HepG2 (cell line): ENCODE measurements around the gene HACL1. TPM values are rescaled to one million over a fixed set of nuclear protein-coding genes. Genes with fewer than 3 reads are reported as not detected.

Experiments used
- ATAC-seq: fragments of 200-7000 bp; cut with Tn5 transposase; 3 replicates; pipeline ENCODE4 v1.9.1; 2020; ENCODE audit warnings: mild to moderate bottlenecking, moderate library complexity
- BruUV-seq: library from RNA; stranded (reverse); fragments of 400-500 nt; replicated peaks from 2 replicates; lab custom pipeline; 2021; lab: Mats Ljungman, UMichigan
- CTCF ChIA-PET: fragments of 300-600 bp; formaldehyde crosslinking; extraction: SDS; loops from one replicate; lab custom pipeline; 2021; ENCODE audit warnings: low total read pairs, inconsistent platforms, low intra/inter-chr PET ratio; lab: Yijun Ruan, JAX
- POLR2A ChIA-PET: fragments of 350-600 bp; sonication (Branson Sonifier 250); formaldehyde crosslinking; loops from one replicate; lab custom pipeline; 2020; ENCODE audit warnings: antibody characterized with exemption, inconsistent platforms; lab: Yijun Ruan, JAX
- DNase-seq: peaks from one replicate; pipeline ENCODE4 v3.0.0-alpha.2; 2015; ENCODE audit warnings: low spot score
- FAIRE-seq: peaks from 3 replicates; lab custom pipeline; 2011; peaks lifted over from hg19 to GRCh38; lab: Jason Lieb, UNC
- H2AFZ ChIP-seq: one replicate; pipeline ENCODE4 v1.6.1; 2011; ENCODE audit warnings: low read length, inconsistent platforms
- H3K27ac ChIP-seq: fragments of 300-600 bp; 3 replicates; pipeline ENCODE4 v1.8.0; 2011; ENCODE audit warnings: mixed run types, mild to moderate bottlenecking, mixed read lengths, low read length, inconsistent platforms; ENCODE audit not compliant: insufficient read depth; ENCODE audit errors: extremely low read length
- H3K27me3 ChIP-seq, 2 experiments: fragments of 200-600 bp in 1 of 2; 2 replicates in 1 of 2; 3 replicates in 1 of 2; pipeline versions ENCODE4 v1.6.0 to v1.8.0; 2011; ENCODE audit warnings: low read length in 2 of 2, mild to moderate bottlenecking in 2 of 2, moderate library complexity in 2 of 2, inconsistent platforms in 1 of 2; ENCODE audit not compliant: insufficient read depth in 2 of 2, control insufficient read depth in 1 of 2
- H3K36me3 ChIP-seq, 2 experiments: fragments of 200-600 bp in 1 of 2; replicated peaks in 1 of 2; 2 replicates in 1 of 2; 3 replicates in 1 of 2; pipeline versions ENCODE4 v1.5.1 to v1.8.0; 2011; ENCODE audit warnings: low read length in 2 of 2, inconsistent platforms in 1 of 2; ENCODE audit not compliant: insufficient read depth in 2 of 2, control insufficient read depth in 1 of 2
- H3K4me1 ChIP-seq: 2 replicates; pipeline ENCODE4 v1.5.1; 2012; ENCODE audit warnings: low read length, inconsistent platforms; ENCODE audit not compliant: insufficient read depth
- H3K4me2 ChIP-seq: 2 replicates; pipeline ENCODE4 v1.6.0; 2011; ENCODE audit warnings: low read depth, low read length, inconsistent platforms
- H3K4me3 ChIP-seq, 3 experiments: fragments of 200-600 bp in 1 of 3; sonication (generic), shearing (Covaris generic) in 1 of 3; replicated peaks in 1 of 3; 2 replicates each; pipeline ENCODE4 v1.5.1; 2011 to 2016; ENCODE audit warnings: low read length in 3 of 3, inconsistent platforms in 2 of 3, low read depth in 2 of 3, mild to moderate bottlenecking in 2 of 3, control low read depth in 1 of 3, mixed read lengths in 1 of 3; ENCODE audit not compliant: insufficient read depth in 1 of 3
- H3K79me2 ChIP-seq: one replicate; pipeline ENCODE4 v1.6.1; 2011; ENCODE audit warnings: low read length, inconsistent platforms; ENCODE audit not compliant: insufficient read depth
- H3K9ac ChIP-seq: 2 replicates; pipeline ENCODE4 v1.6.0; 2011; ENCODE audit warnings: mild to moderate bottlenecking, low read depth, low read length, inconsistent platforms; ENCODE audit not compliant: insufficient read depth
- H3K9me3 ChIP-seq: 2 replicates; pipeline ENCODE4 v1.5.1; 2012; ENCODE audit warnings: mild to moderate bottlenecking, low read length
- H4K20me1 ChIP-seq: 2 replicates; pipeline ENCODE4 v1.6.0; 2011; ENCODE audit warnings: inconsistent platforms, mild to moderate bottlenecking, low read length, moderate library complexity; ENCODE audit not compliant: insufficient read depth
- ARHGAP35 ChIP-seq: sonication (generic); formaldehyde crosslinking; IDR thresholded peaks from 2 replicates; pipeline ENCODE4 v1.9.0; 2022; ENCODE audit warnings: mild to moderate bottlenecking, inconsistent platforms, moderate library complexity, missing genetic modification reagents, borderline replicate concordance
- CHD4 ChIP-seq: fragments of 200-600 bp; sonication (generic); IDR thresholded peaks from 2 replicates; pipeline ENCODE4 v1.7.0; 2017; ENCODE audit warnings: mild to moderate bottlenecking, low read length, borderline replicate concordance
- GABPB1 ChIP-seq: IDR thresholded peaks from 2 replicates; pipeline ENCODE4 v1.6.1; 2016; ENCODE audit warnings: mild to moderate bottlenecking, missing genetic modification reagents, moderate library complexity, missing compliant biosample characterization
- LCORL ChIP-seq, 2 experiments: fragments of 450-650 bp in 1 of 2; sonication (generic) in 1 of 2; formaldehyde crosslinking in 1 of 2; IDR thresholded peaks; 2 replicates each; pipeline versions ENCODE4 v1.5.0 to v1.6.1; 2017 to 2020; ENCODE audit warnings: antibody characterized with exemption in 1 of 2, missing genetic modification reagents in 1 of 2
- MAZ ChIP-seq, 2 experiments: sonication (generic) in 1 of 2; formaldehyde crosslinking in 1 of 2; IDR thresholded peaks; 2 replicates each; pipeline versions ENCODE4 v1.5.0 to v1.6.1; 2012 to 2020; ENCODE audit warnings: low read depth in 2 of 2, mild to moderate bottlenecking in 2 of 2, borderline replicate concordance in 1 of 2, improper control_type of control experiment in 1 of 2, low read length in 1 of 2, missing genetic modification reagents in 1 of 2, moderate library complexity in 1 of 2
- PHF8 ChIP-seq: sonication (generic); formaldehyde crosslinking; IDR thresholded peaks from 2 replicates; pipeline ENCODE4 v1.5.0; 2020; ENCODE audit warnings: missing genetic modification reagents
- SMAD9 ChIP-seq: sonication (generic); formaldehyde crosslinking; IDR thresholded peaks from 2 replicates; pipeline ENCODE4 v1.5.1; 2020; ENCODE audit warnings: mild to moderate bottlenecking, missing genetic modification reagents
- SMC3 ChIP-seq: IDR thresholded peaks from 2 replicates; pipeline ENCODE4 v1.6.1; 2011; ENCODE audit warnings: low read length, improper control_type of control experiment
- TBP ChIP-seq: sonication (generic); formaldehyde crosslinking; IDR thresholded peaks from 2 replicates; pipeline ENCODE4 v1.5.0; 2020; ENCODE audit warnings: missing genetic modification reagents
- TMF1 ChIP-seq: sonication (generic); formaldehyde crosslinking; IDR thresholded peaks from 2 replicates; pipeline ENCODE4 v1.8.1; 2022; ENCODE audit warnings: low read depth, missing genetic modification reagents
- ZFAT ChIP-seq: sonication (generic); formaldehyde crosslinking; conservative IDR thresholded peaks from 2 replicates; pipeline ENCODE4 v1.8.1; 2023; ENCODE audit warnings: missing genetic modification reagents, inconsistent platforms
- ZFP41 ChIP-seq: sonication (generic); formaldehyde crosslinking; IDR thresholded peaks from 2 replicates; pipeline ENCODE4 v1.4.0; 2020; ENCODE audit warnings: mild to moderate bottlenecking, missing genetic modification reagents, borderline replicate concordance
- ZMYM4 ChIP-seq: sonication (generic); formaldehyde crosslinking; IDR thresholded peaks from 2 replicates; pipeline ENCODE4 v1.8.1; 2023; ENCODE audit warnings: mild to moderate bottlenecking, missing genetic modification reagents
- ZNF256 ChIP-seq: sonication (generic); formaldehyde crosslinking; conservative IDR thresholded peaks from 2 replicates; pipeline ENCODE4 v1.4.0; 2020; ENCODE audit warnings: missing genetic modification reagents
- ZNF274 ChIP-seq: sonication (generic); formaldehyde crosslinking; IDR thresholded peaks from 2 replicates; pipeline ENCODE4 v1.5.1; 2020; ENCODE audit warnings: mild to moderate bottlenecking, missing genetic modification reagents
- WGBS: methylation state at CpG from one replicate; pipeline ENCODE4 v1.1.6; 2017; ENCODE audit warnings: low lambda C conversion rate; 5-methylcytosine and 5-hydroxymethylcytosine counted together
- in situ Hi-C: cut with HindIII; loops from 2 replicates; pipeline ENCODE4 v1.10.0; 2017; ENCODE audit warnings: low pct_unique_long_range_greater_than_20kb; ENCODE audit not compliant: extremely low pct_ligation_motif_present
- intact Hi-C: fragments of 100-400 bp; cut with micrococcal nuclease; formaldehyde crosslinking; loops from one replicate; pipeline ENCODE4 v1.10.0; 2022; ENCODE audit not compliant: unreplicated experiment
- polyA plus RNA-seq, 8 experiments: library from polyadenylated mRNA; depleted of rRNA in 3 of 8; stranded (reverse) in 7 of 8; unstranded in 1 of 8; fragments of >200 nt; fragmentation: Illumina TruSeq in 4 of 8; extraction: Trizol in 4 of 8; gene quantifications; 2 replicates each; pipeline versions ENCODE4 v1.2.1 to v1.2.3, GENCODE V29; 2011 to 2016; ENCODE audit warnings: low read depth in 4 of 8, missing spikeins in 1 of 8, mixed read lengths in 1 of 8; ENCODE audit not compliant: insufficient read depth in 1 of 8
- total RNA-seq, 5 experiments: library from RNA; depleted of rRNA; stranded (reverse); fragments of >200 nt; fragmentation: Illumina TruSeq; extraction: Trizol; gene quantifications; 2 replicates each; pipeline ENCODE4 v1.2.3, GENCODE V29; 2016; ENCODE audit warnings: low read depth in 1 of 5
- TF ChIP-seq, protein P1 (sequence below): sonication (generic); formaldehyde crosslinking; IDR thresholded peaks from 2 replicates; pipeline ENCODE4 v1.5.0; 2020; ENCODE audit warnings: missing genetic modification reagents
- TF ChIP-seq, protein P2 (sequence below): IDR thresholded peaks from 2 replicates; pipeline ENCODE4 v1.6.1; 2016
- TF ChIP-seq, protein P3 (sequence below): sonication (generic); formaldehyde crosslinking; IDR thresholded peaks from 2 replicates; pipeline ENCODE4 v1.4.0; 2020; ENCODE audit warnings: missing genetic modification reagents; ENCODE audit errors: not compliant biosample characterization

The HACL1 gene
- total and polyA plus RNA-seq, 2 of the 13 experiments (the other 11 are each of a cell fraction or from before 2014, with no cell fraction given), result 22.1 to 25.7 TPM

DNA sequence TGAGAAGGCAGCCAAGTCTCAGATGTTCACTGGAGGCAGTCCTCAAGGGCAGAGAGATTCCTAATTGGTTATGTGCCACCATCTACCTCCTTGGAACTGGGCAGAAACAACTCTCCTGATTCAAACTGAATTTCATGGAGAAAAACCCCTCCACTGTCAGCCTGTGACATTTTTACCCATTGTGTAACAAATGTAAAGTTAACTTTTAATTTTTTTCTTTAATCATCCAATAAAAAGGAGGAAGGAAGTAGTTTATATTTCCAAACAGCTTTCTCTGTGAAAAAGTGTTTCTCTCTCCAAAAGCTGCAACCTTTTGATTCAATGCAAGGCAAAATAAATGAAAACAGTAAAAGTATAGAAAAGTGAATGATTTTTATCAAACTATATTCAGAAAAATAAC lies 79.4 kb downstream of the HACL1 start (continued):
- no peak for TF ChIP-seq LCORL (IDR thresholded peaks at IDR 0.05)
- TF ChIP-seq LCORL (CRISPR knock-in tag; IDR thresholded peaks at IDR 0.05), result no peak
- TF ChIP-seq ARHGAP35 (CRISPR knock-in tag), result no peak
- TF ChIP-seq, protein P1, sequence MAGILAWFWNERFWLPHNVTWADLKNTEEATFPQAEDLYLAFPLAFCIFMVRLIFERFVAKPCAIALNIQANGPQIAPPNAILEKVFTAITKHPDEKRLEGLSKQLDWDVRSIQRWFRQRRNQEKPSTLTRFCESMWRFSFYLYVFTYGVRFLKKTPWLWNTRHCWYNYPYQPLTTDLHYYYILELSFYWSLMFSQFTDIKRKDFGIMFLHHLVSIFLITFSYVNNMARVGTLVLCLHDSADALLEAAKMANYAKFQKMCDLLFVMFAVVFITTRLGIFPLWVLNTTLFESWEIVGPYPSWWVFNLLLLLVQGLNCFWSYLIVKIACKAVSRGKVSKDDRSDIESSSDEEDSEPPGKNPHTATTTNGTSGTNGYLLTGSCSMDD, result no peak
- TF ChIP-seq, protein P2, sequence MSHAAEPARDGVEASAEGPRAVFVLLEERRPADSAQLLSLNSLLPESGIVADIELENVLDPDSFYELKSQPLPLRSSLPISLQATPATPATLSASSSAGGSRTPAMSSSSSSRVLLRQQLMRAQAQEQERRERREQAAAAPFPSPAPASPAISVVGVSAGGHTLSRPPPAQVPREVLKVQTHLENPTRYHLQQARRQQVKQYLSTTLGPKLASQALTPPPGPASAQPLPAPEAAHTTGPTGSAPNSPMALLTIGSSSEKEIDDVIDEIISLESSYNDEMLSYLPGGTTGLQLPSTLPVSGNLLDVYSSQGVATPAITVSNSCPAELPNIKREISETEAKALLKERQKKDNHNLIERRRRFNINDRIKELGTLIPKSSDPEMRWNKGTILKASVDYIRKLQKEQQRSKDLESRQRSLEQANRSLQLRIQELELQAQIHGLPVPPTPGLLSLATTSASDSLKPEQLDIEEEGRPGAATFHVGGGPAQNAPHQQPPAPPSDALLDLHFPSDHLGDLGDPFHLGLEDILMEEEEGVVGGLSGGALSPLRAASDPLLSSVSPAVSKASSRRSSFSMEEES (CRISPR knock-in tag), result no peak
- no peak for TF ChIP-seq CHD4
- no peak for TF ChIP-seq TBP (CRISPR knock-in tag)
- no peak for TF ChIP-seq ZFP41
- TF ChIP-seq, protein P3, sequence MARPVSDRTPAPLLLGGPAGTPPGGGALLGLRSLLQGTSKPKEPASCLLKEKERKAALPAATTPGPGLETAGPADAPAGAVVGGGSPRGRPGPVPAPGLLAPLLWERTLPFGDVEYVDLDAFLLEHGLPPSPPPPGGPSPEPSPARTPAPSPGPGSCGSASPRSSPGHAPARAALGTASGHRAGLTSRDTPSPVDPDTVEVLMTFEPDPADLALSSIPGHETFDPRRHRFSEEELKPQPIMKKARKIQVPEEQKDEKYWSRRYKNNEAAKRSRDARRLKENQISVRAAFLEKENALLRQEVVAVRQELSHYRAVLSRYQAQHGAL (CRISPR knock-in tag), result no peak
- no peak for TF ChIP-seq ZFAT (CRISPR knock-in tag)

DNA sequence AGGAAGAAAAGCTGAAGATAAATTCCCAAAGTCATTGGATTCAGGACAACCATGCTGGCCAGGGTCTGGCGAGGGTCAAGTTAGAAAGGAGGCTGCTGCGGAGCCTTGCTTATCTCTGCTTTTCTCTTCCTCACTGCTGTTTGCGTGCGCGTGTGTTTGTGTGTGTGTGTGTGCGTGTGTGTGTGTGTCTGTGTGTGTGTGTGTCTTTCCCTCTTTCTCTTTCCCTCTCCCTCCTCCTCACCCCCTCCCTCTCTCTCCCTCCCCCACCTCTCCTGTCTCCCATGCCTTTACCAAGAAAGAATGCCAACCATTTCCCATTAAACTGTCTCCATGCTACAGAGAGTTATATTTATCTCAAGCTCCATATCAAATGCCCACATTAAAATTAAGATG lies 79.8 kb downstream of the HACL1 start, which contains the start of gene COLQ:
Gene COLQ (minus strand): TSS at position 134 of the 393 bp plus-strand sequence. CDS start 81 bp downstream, at position 53.
- ChIA-PET CTCF (no interaction called here), POLR2A (no interaction called here)
- peaks cover 2% of the 10 kb centered on the region in 2 experiments; a peak in 3 of 5 replicates for H3K27me3 ChIP-seq
- no peaks in the 10 kb centered on the region for H3K4me1 ChIP-seq
- no peaks in the 10 kb centered on the region for H3K9me3 ChIP-seq
- FAIRE-seq (no peak), DNase-seq (no peak), ATAC-seq (no peak)
- H3K36me3 ChIP-seq, result no peaks in the 10 kb centered on the region
- 61% methylated on average over 6 of the region's 6 CpGs for whole genome bisulfite sequencing
- no peak within 1 kb of the TSS for H3K4me3 ChIP-seq
- BruUV-seq, result no TSS peak
- H3K27ac ChIP-seq, result no peak within 1 kb of the TSS
- no peak within 1 kb of the TSS for H2AFZ ChIP-seq
- no peak within 1 kb of the TSS for H3K9ac ChIP-seq
- no peaks in the 10 kb centered on the region for H3K79me2 ChIP-seq
- no peak within 1 kb of the TSS for H3K4me2 ChIP-seq
- TF ChIP-seq MAZ (IDR thresholded peaks at IDR 0.05; ENCODE audit: borderline replicate concordance, low read depth, low read length), result no peak
- no peak for TF ChIP-seq MAZ (CRISPR knock-in tag; IDR thresholded peaks at IDR 0.05; ENCODE audit: low read depth)
- no peak for TF ChIP-seq SMC3
- TF ChIP-seq ZNF274, result no peak
- no peak for TF ChIP-seq GABPB1 (CRISPR knock-in tag)
- TF ChIP-seq ZMYM4 (CRISPR knock-in tag), result no peak
- TF ChIP-seq ZNF256 (CRISPR knock-in tag), result no peak
- no peak for TF ChIP-seq SMAD9 (CRISPR knock-in tag)
- no peak for TF ChIP-seq PHF8 (CRISPR knock-in tag)
- no peak for TF ChIP-seq TMF1
- TF ChIP-seq, all 625 proteins: peak for 0
- H4K20me1 ChIP-seq, result no peaks in the 10 kb centered on the region
- in situ Hi-C loops (no loop called here), intact Hi-C loops (no loop called here)
